Fibroblast of lung (primary cell): ENCODE measurements around the gene INMT. TPM values are rescaled to one million over a fixed set of nuclear protein-coding genes. Genes with fewer than 3 reads are reported as not detected.
A peak's percentile ranks its signal among the peaks of the same experiment; 100 is the strongest.

ENCODE experiments used
- DNase-seq, 2 donors: peaks; one replicate each; pipeline versions ENCODE4 v3.0.0 to v3.0.0-alpha.2; 2010; ENCODE audit warnings: low read depth in 2 of 2
- H2AFZ ChIP-seq: 2 replicates; pipeline ENCODE4 v1.5.1; 2012; ENCODE audit warnings: low read length, control low read depth, inconsistent platforms
- H3K27ac ChIP-seq: 2 replicates; pipeline ENCODE4 v1.5.1; 2011; ENCODE audit warnings: low read length, control low read depth; ENCODE audit not compliant: insufficient read depth
- H3K27me3 ChIP-seq: 2 replicates; pipeline ENCODE4 v1.5.1; 2011; ENCODE audit warnings: mild to moderate bottlenecking, low read length; ENCODE audit not compliant: control insufficient read depth, insufficient read depth
- H3K36me3 ChIP-seq: 2 replicates; pipeline ENCODE4 v1.5.1; 2011; ENCODE audit warnings: low read length; ENCODE audit not compliant: control insufficient read depth, insufficient read depth
- H3K4me1 ChIP-seq: 2 replicates; pipeline ENCODE4 v1.5.1; 2011; ENCODE audit warnings: low read length; ENCODE audit not compliant: control insufficient read depth, insufficient read depth; ENCODE audit errors: extremely low read depth
- H3K4me2 ChIP-seq: 2 replicates; pipeline ENCODE4 v1.5.1; 2011; ENCODE audit warnings: low read length, control low read depth; ENCODE audit not compliant: insufficient read depth; ENCODE audit errors: extremely low read depth
- H3K4me3 ChIP-seq, 4 experiments: fragments of 200-600 bp in 1 of 4; sonication (generic) in 1 of 4; replicated peaks in 1 of 4; 2 replicates each; pipeline ENCODE4 v1.5.1; 2011 to 2016; ENCODE audit warnings: low read length in 4 of 4, low read depth in 3 of 4, mild to moderate bottlenecking in 3 of 4, control low read depth in 2 of 4, inconsistent platforms in 1 of 4, mixed read lengths in 1 of 4; ENCODE audit not compliant: insufficient read depth in 1 of 4; ENCODE audit errors: control extremely low read depth in 1 of 4
- H3K79me2 ChIP-seq: 2 replicates; pipeline ENCODE4 v1.5.1; 2012; ENCODE audit warnings: mild to moderate bottlenecking, low read length, inconsistent platforms; ENCODE audit not compliant: control insufficient read depth, insufficient read depth
- H3K9ac ChIP-seq: 2 replicates; pipeline ENCODE4 v1.5.1; 2011; ENCODE audit warnings: mild to moderate bottlenecking, low read length, control low read depth; ENCODE audit not compliant: insufficient read depth
- H3K9me3 ChIP-seq: 2 replicates; pipeline ENCODE4 v1.5.1; 2012; ENCODE audit warnings: low read depth, low read length; ENCODE audit not compliant: control insufficient read depth, insufficient read depth
- H4K20me1 ChIP-seq: 2 replicates; pipeline ENCODE4 v1.5.1; 2011; ENCODE audit warnings: low read length; ENCODE audit not compliant: control insufficient read depth, insufficient read depth; ENCODE audit errors: extremely low read depth
- CTCF ChIP-seq, 2 donors: IDR thresholded peaks in 1 of 2; conservative IDR thresholded peaks in 1 of 2; 1 replicate in 1 of 2; 2 replicates in 1 of 2; pipeline ENCODE4 v1.5.1; 2011 to 2012; ENCODE audit warnings: low read length in 2 of 2, control low read depth in 1 of 2, inconsistent platforms in 1 of 2, low read depth in 1 of 2, mild to moderate bottlenecking in 1 of 2
- EZH2 ChIP-seq: IDR thresholded peaks from 2 replicates; pipeline ENCODE4 v1.5.1; 2012; ENCODE audit warnings: low read length, control low read depth, mild to moderate bottlenecking; ENCODE audit errors: missing control alignments
- polyA plus RNA-seq, 2 donors: library from polyadenylated mRNA; depleted of rRNA in 1 of 2; stranded (reverse) in 1 of 2; unstranded in 1 of 2; fragments of >200 nt; gene quantifications; 2 replicates each; pipeline ENCODE4 v1.2.1, GENCODE V29; 2011 to 2012; ENCODE audit warnings: missing spikeins in 1 of 2
- total RNA-seq: library from RNA; depleted of rRNA; stranded (reverse); fragments of >200 nt; gene quantifications from 2 replicates; pipeline ENCODE4 v1.2.1, GENCODE V29; 2014

Gene INMT
- total and polyA plus RNA-seq, 2 donors (not counting 1 experiment from before 2014, with no cell fraction given) = 75.8 to 237 TPM

GRCh38 chr7:30805081-30805691 lies 53.3 kb downstream of the INMT start:
- no peak overlapping the region for H3K4me3 ChIP-seq
- H3K27me3 ChIP-seq = no peaks in the 10 kb centered on the region
- peaks cover 1% of the 10 kb centered on the region for H3K36me3 ChIP-seq
- H3K9ac ChIP-seq = no peak overlapping the region
- H2AFZ ChIP-seq = no peak overlapping the region
- H3K4me2 ChIP-seq = no peak overlapping the region
- H3K9me3 ChIP-seq = no peaks in the 10 kb centered on the region
- H3K4me1 ChIP-seq = peaks cover 25% of the 10 kb centered on the region
- no peaks in the 10 kb centered on the region for H4K20me1 ChIP-seq
- peak overlapping the region; percentile 59 for H3K27ac ChIP-seq
- no peaks in the 10 kb centered on the region for H3K79me2 ChIP-seq
- no peak for TF ChIP-seq CTCF (conservative IDR thresholded peaks at IDR 0.05 in 1 of 2, IDR thresholded peaks at IDR 0.05 in 1 of 2; ENCODE audit: low read depth in 1 of 2, low read length in 2 of 2)
- no peak for TF ChIP-seq EZH2
- DNase-seq = no peak

- Histone ChIP-seq H3K4me2 (no peak overlapping the region), H3K36me3 (peaks cover 1% of the 10 kb centered on the region), H3K27me3 (no peaks in the 10 kb centered on the region), H3K4me1 (peaks cover 23% of the 10 kb centered on the region), H3K4me3 (no peak overlapping the region), H3K9ac (no peak overlapping the region), H3K27ac (no peak overlapping the region), H4K20me1 (no peaks in the 10 kb centered on the region), H3K9me3 (no peaks in the 10 kb centered on the region), H2AFZ (no peak overlapping the region), H3K79me2 (no peaks in the 10 kb centered on the region)
- no peak for DNase-seq
- TF ChIP-seq EZH2 = no peak
- TF ChIP-seq CTCF (conservative IDR thresholded peaks at IDR 0.05 in 1 of 2, IDR thresholded peaks at IDR 0.05 in 1 of 2; ENCODE audit: low read depth in 1 of 2, low read length in 2 of 2) = no peak
These were observed 54.0 kb downstream of the INMT start for GRCh38 chr7:30805931-30806330.

Other genes starting within 250 kb of the INMT start
- 24.6 and 33.1 TPM in 2 replicates for gene GGCT, start 247.3 kb upstream of the INMT start, total RNA-seq
- 21.6 and 23.2 TPM in 2 replicates for gene GGCT, start 247.3 kb upstream of the INMT start, polyA plus RNA-seq
- gene GARS1, start 157.3 kb upstream of the INMT start, total RNA-seq = 226 and 322 TPM in 2 replicates
- gene GARS1, start 157.3 kb upstream of the INMT start, polyA plus RNA-seq = 669 and 712 TPM in 2 replicates
- not detected in 2 replicates for gene CRHR2, start 69.7 kb upstream of the INMT start, total RNA-seq
- not detected in 2 replicates for gene CRHR2, start 69.7 kb upstream of the INMT start, polyA plus RNA-seq
- gene MINDY4, start 19.3 kb downstream of the INMT start, total RNA-seq = 4.1 and 6.1 TPM in 2 replicates
- 3.9 and 6.3 TPM in 2 replicates for gene MINDY4, start 19.3 kb downstream of the INMT start, polyA plus RNA-seq
- 10.8 and 44.6 TPM in 2 replicates for gene AQP1, start 159.7 kb downstream of the INMT start, total RNA-seq
- 13.0 and 43.2 TPM in 2 replicates for gene AQP1, start 159.7 kb downstream of the INMT start, polyA plus RNA-seq
- not detected in 2 replicates for gene GHRHR, start 211.8 kb downstream of the INMT start, total RNA-seq
- not detected in 2 replicates for gene GHRHR, start 211.8 kb downstream of the INMT start, polyA plus RNA-seq